C4-2B (cell line): ENCODE data around the gene HOXD11.

Experiments used
- H3K27ac ChIP-seq: fragments of 450-650 bp; 2 replicates; pipeline ENCODE4 v1.5.1; 2017
- CTCF ChIP-seq: fragments of 450-650 bp; conservative IDR thresholded peaks from 2 replicates; pipeline ENCODE4 v1.5.1; 2017; ENCODE audit warnings: mild to moderate bottlenecking
- ZFX ChIP-seq: fragments of 450-650 bp; IDR thresholded peaks from 2 replicates; pipeline ENCODE4 v1.6.1; 2017

The HOXD11 gene

GRCh38 chr2:176102309-176102866, 4.7 kb upstream of the HOXD11 start:
- TF ChIP-seq ZFX: no peak
- TF ChIP-seq CTCF: no peak
- H3K27ac ChIP-seq: no peak overlapping the region

- no peak overlapping the region for H3K27ac ChIP-seq
- TF ChIP-seq ZFX (no peak), CTCF (no peak)
Measured at GRCh38 chr2:176103194-176103593, 3.9 kb upstream of the HOXD11 start.

GRCh38 chr2:176103742-176104315, 3.3 kb upstream of the HOXD11 start:
- TF ChIP-seq CTCF (no peak), ZFX (no peak)
- no peak overlapping the region for H3K27ac ChIP-seq

DNA sequence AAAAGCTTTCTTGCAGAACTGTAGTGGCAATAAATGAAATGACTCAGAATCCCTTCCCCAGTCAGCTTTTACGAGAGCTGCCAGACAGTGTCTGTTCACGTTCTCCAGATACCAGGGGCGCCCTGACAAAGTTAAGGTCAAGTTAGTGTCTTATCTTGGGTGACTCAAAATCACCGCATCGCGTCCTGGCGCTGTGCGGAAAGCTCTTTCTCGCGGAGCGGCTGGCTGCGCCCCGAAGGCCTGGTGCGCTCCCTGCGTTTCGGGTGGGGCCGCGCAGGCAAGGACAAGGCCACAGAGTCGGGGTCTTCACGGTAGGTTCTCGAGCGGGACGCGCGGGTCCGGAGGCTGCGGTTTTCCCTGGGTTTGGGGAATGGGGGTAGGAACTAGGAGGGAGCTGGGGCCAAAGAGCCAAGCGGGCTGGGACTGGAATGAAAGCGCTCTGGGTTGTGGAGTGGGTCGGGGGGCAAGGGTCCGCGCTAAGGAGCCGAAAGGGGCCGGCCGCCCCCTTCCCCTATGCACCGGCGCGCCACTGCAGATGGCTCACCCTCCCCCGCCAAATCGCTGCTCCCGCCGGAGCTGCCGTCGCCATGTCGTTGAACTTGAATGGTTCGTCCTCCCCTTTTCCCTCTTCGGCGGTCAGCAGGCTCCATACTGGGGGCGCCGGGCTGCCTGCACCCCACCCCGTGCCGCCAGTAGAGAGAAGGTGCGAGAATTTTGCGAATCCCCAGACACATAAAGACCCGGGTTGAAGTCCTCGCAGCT, 2.6 kb upstream of the HOXD11 start:
- no peak overlapping the region for H3K27ac ChIP-seq

GRCh38 chr2:176105078-176105729, 1.9 kb upstream of the HOXD11 start:
- TF ChIP-seq CTCF: no peak
- no peak for TF ChIP-seq ZFX
- H3K27ac ChIP-seq: no peak overlapping the region

More for the DNA sequence above, 2.6 kb upstream of the HOXD11 start:
- no peak for TF ChIP-seq ZFX
- TF ChIP-seq CTCF: no peak

DNA sequence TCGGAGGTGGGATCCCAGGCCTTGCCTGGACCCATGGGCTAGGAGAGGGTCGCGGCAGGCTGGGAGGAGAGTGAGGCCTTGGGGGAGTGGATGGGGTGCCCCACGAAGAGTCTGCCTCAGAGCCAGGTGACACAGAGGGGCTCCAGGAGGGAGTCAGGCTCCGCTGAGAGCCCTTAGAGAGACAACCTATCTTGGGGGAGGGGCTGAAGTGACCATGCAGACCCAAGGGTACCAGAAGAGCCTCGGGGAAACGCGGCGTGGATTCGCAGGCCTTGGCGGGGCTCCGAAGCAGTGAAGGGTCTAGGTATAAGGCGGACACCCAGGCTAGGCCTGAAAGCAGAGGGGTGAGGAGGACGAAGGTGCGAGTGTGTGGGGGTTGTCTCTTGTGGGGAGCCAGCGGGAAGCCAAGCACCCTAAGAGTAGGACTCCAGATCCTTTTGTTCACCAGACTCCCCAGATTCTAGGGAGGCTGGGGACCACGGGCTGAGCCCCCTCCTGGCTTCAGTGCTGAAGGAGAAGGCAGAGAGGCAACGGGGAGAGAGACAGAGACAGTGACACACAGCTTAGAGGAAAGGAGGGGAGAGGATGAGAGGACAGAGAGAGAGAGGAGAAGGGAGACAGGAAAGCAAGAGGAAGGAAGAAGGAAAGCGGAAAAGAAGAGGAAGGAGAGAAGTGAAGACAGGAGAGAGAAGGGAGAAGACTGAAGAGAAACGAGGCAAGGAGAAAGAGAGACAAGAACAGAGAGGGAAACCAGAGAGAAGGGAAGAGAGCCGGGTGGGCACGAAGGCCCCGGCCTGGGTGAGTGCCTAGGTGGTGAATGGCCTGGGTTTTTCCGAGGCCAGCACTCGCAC, 1.1 kb upstream of the HOXD11 start:
- no peak for TF ChIP-seq ZFX
- TF ChIP-seq CTCF: no peak
- no peak overlapping the region for H3K27ac ChIP-seq
